Measurements from ENCODE around the gene RASGRP4.

The RASGRP4 gene

DNA sequence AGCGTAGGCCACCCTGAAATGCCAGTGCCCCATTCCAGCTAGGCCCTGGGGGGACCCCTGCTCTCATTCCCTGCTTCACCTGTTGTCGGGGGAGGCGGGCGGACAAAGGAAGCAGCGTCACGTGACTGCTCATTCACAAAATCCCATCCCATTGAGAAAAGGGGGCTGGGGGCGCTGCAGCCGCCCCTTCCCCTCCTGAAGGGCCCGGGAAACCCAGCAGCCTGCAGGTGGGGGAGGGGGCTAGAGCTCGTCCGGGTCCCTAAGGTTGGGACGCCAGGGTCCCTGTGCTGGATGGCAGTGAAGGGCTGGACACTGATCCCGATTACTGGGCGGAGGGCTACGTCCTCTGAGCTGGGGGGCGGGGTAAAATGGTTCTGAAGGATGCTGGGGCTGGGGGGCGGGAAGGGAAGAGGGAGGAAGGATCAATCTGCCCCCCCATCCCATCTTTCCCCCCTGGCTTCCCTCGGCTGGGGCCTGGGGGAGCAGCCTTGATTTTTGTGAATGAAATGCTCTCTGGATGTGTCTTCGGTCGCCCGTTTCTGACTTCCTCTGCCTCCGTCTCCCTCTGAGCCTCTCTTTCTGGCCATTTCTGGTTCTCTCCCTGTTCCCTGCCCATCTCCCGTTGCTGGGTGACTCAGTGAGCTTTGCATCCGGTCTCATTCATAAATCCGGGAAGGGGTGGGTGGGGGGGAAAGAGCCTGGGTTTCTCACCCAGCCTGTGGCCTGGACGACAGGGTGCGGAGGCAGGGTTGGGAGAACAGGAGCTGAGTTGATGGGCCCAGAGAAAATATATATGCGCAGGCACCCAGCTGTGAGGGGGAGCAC, 36.7 kb downstream of the RASGRP4 start:
- DNase-seq (ENCODE audit: low spot score), result peak; percentile 96

- DNase-seq (ENCODE audit: low spot score), result peak; percentile 76
These were observed 37.5 kb downstream of the RASGRP4 start, which contains the start of gene SPRED3 for GRCh38 chr19:38388349-38389100. Gene SPRED3, plus strand, starts transcription at chr19:38388697. Its CDS starts 1,606 bp downstream, at chr19:38390303.

DNA sequence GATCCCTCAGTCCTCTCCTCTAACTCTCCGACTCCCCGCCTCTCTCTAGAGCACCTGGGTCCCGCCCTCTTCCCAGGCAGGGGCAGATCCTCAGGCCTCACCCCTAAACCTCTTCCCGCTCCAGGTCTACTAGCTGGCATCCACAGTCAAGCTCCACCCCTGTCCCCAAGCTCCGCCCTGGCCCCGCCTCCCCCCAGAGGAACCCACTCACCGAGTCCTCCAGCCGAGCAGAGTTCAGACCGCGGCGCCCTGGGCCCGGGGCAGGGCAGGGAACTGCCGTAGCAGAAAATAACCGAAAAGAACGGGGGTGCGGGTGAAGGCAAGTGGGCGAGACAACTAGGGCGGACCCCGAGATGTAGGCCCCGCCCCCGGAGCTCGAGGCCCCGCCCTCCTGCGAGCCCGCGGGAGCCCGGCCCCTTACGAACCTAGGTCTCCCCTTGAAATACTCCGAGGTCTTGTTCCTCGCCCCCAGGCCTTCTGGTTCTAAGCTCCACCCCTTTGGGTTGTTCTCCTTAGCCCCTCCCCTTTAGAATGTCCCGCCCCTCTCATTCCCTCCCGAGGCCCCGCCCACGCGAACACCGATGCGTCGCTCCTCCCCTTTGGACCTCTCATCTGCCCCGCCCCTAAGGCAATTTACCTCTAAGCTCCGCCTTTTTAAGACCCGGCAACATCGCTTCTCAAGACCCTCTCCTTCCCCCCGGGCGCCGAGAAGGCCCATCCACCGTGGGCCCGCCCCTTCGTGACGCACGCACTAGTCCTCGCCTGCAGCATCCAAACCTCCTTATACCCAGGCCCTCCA, 38.3 kb downstream of the RASGRP4 start, which contains the start of gene GGN:
GGN (minus strand) TSS at position 485 of the 799 bp plus-strand sequence. CDS start 773 bp downstream, outside the sequence.
- DNase-seq (ENCODE audit: low spot score), result peak; percentile 97

DNA sequence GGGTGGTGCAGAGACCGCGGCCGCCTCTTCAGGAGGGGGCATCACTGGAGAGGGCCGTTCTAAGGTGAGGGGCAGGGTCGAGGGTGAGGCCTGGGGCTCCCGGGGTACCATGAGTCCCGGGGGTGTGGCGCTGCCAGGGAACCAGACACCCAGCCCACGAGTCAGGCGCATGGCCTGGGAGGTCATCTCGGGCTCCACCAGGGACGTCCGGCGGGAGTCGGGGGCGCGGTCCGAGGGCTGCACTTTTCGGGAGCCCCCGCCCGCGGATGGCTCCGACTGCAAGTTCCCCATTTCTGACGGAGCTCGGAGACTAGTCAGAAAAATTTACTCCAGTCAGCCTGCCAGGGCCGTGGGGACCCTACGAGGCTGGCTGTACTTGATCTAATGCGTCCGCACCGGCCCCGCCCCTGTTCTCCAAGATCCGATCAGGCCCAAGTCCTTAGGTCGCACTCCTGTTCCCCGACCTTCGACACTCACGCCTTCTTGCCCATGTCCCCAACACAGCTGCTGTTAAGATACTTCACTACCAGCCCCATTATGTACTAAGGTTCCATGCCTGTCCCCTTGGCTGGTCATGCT, 39.0 kb downstream of the RASGRP4 start:
- no peak for DNase-seq (ENCODE audit: low spot score)

GRCh38 chr19:38386300-38386970, 39.6 kb downstream of the RASGRP4 start:
- no peak for DNase-seq (ENCODE audit: low spot score)

- no peak for DNase-seq (ENCODE audit: low spot score)
These were observed 40.2 kb downstream of the RASGRP4 start for GRCh38 chr19:38385804-38386257.

DNA sequence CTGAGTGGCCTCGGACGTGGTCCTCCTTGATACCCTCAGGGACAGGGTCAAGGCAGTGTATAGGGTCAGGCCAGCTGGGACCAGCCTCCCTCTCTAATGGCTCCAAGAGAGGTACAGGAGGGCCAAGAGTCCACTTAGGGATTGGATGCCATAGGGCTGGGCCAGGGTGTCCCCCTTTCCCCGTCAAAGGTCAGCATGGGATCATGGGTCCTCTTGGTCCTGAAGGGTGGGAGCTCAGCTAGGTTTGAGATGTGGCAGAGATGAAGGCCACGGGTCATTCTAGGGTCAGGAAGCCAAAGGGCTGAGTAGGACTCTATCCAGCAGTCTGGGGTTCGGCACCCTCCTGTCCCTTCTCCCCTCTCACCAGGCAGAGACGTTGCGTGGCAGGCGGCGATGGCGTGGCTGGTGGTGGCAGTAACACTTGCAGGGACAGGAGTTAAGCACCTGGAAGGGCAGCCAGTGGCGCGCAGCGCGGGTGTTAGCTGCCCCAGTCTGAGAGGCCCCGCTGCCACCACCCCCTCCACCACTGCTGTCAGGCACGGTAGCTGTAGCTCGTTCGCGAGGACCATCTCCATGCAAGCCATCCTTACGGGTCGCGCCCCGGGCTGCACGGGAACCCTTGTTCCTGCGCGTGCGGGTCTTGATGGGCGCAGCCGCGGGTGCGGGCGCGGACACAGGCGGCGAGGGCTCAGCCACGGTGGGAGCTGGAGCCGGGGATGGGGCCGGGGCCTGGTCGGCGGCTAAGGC, 40.8 kb downstream of the RASGRP4 start:
- no peak for DNase-seq (ENCODE audit: low spot score)

DNA sequence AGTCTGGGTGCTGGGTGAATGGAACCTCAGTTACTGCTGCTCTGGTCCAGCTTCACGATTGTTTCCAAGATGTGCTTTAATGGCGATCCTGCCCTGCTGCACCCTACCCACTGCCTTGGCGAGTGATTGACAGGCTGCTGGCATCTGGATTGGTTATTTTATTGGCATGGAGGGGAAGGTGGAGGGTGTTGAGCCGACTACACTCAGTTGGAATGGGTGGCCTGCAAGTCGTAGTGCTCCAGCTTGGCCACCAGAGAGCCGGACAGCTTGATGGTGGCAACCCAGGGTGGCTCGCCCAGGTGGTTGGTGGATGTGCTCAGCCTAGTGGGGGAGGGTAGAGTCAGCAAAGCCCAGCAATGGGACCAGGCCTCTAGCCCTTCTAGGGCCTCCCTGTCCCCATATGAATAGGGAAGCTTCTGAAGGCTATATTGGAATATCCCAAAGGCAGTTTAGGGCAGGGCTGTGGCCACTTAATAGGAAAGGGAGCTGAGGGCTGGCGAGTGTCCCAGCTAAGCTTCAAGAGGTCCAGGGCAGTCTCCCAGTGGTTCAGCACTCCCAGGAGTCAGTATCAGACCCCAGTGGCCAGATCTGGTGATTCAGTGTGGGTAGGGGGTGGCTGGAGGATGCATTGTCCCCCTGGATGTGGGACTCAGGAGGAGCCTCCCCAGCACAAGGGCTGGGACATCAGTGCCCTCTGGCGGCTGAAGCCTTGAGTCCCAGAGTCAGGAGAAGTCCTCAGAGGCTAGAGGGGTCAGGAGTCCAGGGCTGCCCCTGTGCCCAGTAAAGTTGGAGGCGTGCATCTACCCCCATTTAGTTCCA, 41.6 kb downstream of the RASGRP4 start:
- no peak for DNase-seq (ENCODE audit: low spot score)

DNA sequence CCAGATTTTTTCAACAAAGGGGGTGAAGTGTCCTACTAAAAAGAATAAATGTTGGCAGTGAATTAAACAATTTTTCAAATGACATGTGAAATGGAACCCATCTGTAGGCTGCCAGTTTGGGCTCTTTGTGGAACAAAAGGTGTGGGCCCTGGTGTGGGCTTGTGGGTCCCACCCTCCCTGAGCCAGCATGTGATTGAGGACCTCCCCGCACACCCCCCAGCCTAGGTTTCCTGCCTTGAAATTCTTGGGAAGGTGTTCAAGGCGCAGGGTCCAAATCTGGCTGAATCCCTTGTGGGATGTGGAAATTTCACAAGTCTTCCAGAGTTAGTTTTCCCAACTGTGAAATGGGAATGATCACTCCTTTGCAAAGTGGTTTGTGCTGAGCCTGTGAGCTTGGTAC, 42.3 kb downstream of the RASGRP4 start:
- DNase-seq (ENCODE audit: low spot score), result no peak

DNA sequence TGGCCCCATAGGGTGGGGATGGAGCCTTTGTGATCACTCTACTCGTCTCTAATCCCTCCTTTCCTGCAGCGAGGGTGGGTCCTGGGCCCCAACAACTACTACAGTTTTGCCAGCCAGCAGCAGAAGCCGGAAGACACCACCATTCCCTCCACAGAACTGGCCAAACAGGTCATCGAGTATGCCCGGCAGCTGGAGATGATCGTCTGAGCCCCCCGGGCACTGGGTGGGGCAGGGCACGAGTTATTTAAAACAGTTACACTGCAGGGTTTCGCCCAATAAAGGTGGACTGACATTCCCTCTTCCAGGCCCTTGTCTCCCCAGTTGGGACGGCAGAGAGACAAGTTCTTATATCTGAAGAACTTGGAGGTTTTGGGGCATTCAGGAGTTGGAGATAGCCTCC, 42.8 kb downstream of the RASGRP4 start:
- DNase-seq (ENCODE audit: low spot score), result no peak

DNA sequence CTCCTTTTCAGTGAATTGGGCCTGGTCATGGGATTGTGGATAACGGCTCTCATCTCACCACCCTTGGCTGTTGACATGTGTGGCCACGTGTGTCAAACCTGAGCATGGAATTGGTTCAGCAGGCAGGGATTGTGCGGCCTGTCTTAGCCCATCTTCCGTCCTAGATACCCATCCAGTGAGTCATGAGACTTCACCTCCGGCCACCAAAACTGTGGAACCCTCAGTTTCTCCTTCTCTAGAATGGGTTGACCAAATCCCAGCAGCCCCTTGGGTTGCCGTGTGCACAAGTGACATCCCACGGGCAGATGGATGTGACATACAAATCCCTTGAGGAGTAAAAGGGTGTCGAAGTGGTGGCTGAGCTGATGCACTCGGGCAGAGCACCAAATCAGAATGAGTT, 44.9 kb downstream of the RASGRP4 start:
- DNase-seq (ENCODE audit: low spot score), result no peak

- no peak for DNase-seq (ENCODE audit: low spot score)
These were observed 47.2 kb downstream of the RASGRP4 start for GRCh38 chr19:38378866-38379265.

DNA sequence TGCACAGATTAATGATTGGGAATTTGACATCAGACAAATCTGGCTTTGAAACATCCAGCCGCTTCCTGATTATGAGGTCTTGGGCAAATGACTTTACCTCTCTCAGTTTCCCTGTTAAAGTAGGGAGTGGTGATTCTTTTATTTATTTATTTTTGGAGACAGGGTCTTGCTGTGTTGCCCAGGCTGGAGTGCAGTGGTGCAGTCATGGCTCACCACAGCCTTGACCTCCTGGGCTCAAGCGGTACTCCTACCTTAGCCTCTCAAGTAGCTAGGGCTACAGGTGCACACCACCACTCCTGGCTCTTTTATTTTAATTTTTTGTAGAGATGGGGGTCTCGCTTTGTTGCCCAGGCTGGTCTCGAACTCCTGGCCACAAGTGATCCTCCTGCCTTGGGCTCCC, 49.0 kb downstream of the RASGRP4 start:
- DNase-seq (ENCODE audit: low spot score), result no peak

GRCh38 chr19:38376576-38376975, 49.4 kb downstream of the RASGRP4 start:
- DNase-seq (ENCODE audit: low spot score), result no peak

GRCh38 chr19:38375748-38376147, 50.3 kb downstream of the RASGRP4 start:
- peak; percentile 62 for DNase-seq (ENCODE audit: low spot score)

GRCh38 chr19:38375098-38375493, 50.9 kb downstream of the RASGRP4 start:
- DNase-seq (ENCODE audit: low spot score), result no peak

DNA sequence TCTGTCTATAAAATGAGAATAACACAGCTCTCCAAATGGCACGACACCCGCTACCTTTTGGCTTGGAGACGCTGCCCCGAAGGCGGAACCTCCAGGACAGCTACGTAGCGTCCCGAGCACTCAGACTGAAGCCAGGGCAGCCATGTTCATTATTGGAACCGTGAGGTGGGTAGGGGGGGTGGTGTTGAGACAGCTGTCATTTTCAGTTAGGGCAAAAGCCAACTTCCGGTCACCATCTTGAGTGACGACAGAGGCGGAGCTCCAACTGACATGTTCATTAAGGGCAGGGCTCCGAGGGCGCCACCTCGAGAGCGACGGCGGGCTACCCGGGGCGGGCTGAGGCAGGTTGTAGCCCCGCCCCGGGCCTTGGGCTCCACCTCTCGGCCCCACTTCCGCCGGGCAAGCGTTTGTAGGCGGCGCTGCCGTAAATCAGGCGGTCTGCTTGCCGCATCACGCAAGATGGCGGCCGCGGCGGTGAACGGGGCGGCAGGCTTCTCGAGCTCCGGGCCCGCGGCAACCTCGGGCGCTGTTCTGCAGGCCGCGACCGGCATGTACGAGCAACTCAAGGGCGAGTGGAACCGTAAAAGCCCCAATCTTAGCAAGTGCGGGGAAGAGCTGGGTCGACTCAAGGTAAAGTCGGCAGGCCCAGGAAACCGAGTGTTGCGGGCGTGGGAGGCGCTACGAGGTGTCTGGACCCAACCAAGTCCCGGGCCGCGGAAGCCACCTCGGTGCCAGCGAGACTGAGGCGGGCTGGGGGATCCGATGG, 51.5 kb downstream of the RASGRP4 start, which contains the start of gene PSMD8:
PSMD8 (plus strand) TSS at position 240 of the 766 bp plus-strand sequence; CDS start at position 271, 31 bp downstream.
- DNase-seq (ENCODE audit: low spot score), result peak; percentile 98

DNA sequence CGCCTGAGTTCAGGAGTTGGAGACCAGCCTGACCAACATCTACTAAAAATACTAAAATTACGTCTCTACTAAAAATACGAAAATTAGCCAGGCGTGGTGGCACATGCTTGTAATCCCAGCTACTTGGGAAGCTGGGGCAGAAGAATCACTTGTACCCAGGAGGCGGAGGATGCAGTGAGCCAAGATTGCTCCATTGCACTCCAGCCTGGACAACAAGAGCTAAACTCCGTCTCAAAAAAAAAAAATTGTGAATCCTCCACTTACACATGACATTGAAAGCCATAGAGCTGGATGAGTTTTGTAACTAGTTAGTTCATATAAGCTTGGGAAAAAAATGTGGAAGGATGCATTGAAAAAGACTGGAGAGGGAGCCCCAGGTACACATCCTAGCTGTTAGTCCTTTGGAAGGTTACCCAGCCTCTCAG, 52.1 kb downstream of the RASGRP4 start:
- DNase-seq (ENCODE audit: low spot score), result no peak

DNA sequence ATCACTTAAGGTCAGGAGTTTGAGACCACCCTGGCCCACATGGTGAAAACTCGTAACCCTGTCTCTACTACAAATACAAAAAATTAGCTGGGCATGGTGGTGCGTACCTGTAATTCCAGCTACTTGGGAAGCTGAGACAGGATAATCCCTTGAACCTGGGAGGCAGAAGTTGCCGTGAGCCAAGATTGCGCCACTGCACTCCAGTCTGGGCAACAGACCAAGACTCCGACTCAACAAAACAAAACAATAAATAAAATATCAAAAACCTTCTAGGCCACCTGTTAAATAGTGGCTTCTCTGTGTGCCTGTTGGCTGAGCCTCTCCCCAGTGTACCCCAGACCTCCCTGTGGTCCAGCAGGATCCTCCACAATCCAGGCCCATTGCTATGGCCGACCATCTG, 54.9 kb downstream of the RASGRP4 start:
- no peak for DNase-seq (ENCODE audit: low spot score)
